Activated CD8-positive, alpha-beta memory T cell treated with anti-CD3 and anti-CD28 coated beads for 1 hour (primary cell): Measurements from ENCODE around the gene LSAMP.
A peak's percentile ranks its signal among the peaks of the same experiment; 100 is the strongest.
"Not testable (repeated sequence)": the region's sequence is repeated elsewhere in the genome, so short reads cannot be mapped to it uniquely, and the experiment has no call there.

Source experiments
- DNase-seq, 2 donors: peaks; one replicate each; pipeline ENCODE4 v3.0.0-alpha.2; 2020; ENCODE audit warnings: low read depth in 1 of 2; ENCODE audit errors: extremely low read depth in 1 of 2

LSAMP gene

DNA sequence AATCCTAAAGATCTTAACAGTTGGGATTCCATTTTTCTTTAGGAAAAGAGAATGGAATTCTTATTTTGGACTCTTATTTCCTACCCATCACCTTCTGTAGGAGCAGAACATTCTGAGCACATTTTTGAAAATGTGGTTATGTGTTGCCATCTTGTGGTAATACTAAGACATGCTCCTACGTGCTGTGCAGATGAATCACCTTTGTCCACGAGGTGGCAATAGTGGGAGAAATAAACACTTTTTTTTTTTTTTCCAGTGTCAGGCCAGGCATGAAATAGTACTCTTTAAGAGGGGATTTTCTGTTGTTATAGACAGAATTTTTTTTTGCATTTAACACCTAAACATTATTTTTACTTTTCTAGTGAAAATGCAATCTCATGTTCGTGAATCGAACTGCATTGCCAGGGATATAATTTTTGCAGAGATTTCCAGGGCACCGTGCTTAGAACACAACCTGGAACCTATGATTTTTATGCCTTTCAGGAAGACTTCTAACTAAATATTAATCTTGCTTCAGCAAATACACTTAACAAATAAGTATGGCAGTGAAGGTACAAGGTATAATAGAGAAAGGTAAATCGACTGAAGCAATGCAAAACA is 625.4 kb downstream of the LSAMP start:
- peak; percentile 14 to 24 for DNase-seq

DNA sequence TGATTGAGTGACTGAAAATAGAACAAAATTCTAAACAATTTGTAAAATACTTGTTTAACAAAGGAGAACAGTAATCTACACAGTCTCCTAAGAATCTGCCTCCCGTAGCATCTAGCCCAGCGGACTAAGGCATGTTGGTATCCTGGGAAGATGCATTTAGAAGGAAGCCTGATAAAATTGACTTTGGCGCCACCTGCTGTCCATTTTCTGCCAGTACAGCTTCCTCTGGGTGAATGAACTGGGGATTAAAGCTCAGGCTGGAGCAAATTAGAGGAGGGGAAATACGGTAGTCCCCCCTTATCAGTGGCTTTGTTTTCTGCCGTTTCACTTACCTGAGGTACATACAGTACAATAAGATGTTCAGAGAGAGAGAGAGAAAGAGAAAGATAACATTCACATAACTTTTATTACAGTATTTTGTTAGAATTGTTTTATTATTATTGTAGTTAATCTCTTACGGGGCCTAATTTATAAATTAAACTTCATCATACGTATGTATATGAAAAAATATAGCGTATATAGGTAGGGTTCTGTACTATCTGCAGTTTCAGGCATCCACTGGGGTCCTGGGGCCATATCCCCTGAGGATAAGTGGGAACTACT is 630.4 kb downstream of the LSAMP start:
- peak in 1 of 2 donors; percentile 50 for DNase-seq

DNA sequence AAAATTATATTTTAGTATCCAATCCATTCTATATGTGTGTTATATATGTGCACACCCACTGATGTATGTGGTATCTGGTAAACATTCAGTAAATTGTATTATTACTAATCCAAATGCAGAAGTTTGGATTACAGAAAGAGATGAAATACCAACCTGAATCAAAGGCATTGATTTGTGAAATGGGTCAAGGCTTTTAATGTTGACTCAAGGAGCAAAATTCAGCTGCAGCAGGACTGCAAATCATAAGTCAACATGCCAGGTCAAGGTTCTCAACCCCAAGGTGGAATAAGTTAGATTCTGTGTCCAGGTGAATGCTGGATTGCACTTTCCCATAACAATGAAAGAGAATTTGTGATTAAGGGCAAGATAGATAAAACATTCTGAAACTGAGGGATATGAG is 631.3 kb downstream of the LSAMP start:
- no peak for DNase-seq

DNA sequence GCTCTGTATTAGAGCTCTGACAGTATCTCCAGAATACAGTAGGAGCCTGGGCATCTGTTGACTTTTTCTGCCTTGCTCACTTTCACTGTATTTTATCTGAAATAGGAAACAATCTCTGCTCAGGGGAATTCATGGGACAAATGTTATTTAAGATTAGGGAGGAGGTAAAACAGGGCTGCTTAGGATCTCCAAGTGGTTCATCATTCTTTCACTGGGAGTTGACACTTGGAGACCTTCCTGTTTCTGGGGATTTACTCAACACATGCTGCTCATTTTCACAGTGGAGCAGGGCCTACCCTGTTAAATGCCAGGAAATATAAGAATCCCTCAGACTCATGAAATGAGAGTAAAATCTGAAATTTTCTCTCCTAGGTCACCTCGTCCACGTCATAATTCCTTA is 636.5 kb downstream of the LSAMP start:
- DNase-seq: no peak

DNA sequence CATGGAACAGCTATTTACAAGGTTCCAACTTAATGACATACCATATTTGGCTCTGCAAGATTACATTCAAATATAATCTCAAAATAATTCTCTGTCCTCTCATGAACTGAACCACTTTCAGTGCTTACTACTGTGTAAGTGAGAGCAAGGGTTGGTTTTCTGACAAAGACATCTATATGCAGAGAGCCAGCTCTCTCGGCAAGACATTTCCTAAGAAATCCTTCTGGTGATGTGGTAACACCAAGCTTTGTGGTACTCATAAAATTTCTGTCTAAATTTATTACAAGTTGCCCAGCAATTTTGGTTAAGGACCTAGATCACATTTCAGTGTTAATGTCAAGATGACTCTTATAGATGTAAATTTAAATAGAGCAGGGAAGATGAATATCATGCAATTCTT is 637.0 kb downstream of the LSAMP start:
- no peak for DNase-seq

DNA sequence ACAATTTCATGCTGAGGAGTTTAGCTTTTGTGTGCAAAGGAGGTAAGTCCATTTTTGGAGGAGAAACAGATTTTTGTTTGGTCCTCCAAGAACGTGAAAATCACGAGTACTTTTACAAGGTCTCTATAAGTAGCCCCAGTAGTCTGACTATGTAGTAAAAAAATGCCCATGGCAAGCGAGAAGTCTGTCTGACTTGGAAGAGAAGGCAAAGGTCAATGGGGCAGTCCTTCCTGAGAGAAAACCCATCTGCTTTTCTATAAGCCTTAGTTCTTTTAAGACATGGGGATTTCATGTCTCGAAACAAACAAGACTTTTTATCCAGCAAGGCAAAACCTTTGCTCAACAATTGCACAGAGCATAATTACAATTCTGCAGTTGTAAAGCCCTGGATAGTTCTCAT is 638.8 kb downstream of the LSAMP start:
- DNase-seq: no peak

DNA sequence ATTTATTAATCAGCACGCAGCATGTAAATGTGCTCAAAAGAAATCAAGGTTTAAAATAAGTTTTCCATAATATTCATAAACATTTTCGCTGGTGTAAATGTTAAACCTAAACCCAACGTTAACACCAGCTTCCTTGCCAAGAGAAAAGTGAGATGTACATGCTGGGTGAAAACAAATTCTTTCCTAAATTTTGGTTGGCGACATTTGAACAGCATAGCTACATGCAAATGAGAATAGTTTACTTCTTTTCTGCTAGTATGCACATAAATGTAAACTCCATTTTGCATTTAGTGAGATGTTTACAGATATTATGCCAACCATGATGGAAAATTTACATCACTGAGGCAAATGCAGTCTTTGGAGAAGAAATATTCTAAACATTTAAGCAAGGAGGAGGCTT is 639.8 kb downstream of the LSAMP start:
- DNase-seq: no peak

DNA sequence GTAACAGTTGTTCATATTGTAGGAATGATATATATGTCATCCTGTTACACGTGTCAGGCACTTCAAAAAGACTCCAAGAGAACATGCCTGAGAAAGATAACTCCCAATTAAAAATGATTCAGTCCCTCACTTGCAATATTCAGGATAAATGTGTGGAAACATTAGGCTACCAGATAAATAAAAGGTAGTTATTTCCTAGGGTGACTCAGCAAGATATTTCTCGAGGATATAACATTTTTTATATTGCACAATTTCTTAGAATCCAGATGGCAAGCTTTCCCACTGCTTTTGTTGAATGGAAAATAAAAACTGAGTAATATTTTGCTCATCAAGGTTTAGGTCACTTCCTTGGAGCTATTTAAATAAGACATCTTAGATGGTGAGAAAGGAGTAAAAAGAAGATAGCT is 640.6 kb downstream of the LSAMP start:
- no peak for DNase-seq

DNA sequence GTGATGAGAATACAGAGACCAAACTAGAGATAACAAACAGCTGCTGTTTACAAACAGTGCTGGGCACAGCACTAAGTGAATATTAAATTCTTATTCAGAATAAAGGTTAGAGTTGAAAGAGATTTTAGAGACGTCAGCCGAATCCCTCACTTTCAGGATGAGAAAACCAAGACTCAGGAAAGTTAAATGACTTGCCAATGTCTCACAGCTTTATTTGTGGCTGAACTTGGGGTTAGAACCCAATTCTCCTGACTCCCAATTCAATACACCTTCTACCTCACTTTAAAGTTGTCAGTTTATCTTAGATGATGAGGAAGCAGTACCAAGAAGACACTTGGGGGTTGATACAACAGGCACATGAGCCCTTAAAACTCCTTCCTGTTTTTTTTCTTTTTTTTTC is 641.1 kb downstream of the LSAMP start:
- no peak for DNase-seq

DNA sequence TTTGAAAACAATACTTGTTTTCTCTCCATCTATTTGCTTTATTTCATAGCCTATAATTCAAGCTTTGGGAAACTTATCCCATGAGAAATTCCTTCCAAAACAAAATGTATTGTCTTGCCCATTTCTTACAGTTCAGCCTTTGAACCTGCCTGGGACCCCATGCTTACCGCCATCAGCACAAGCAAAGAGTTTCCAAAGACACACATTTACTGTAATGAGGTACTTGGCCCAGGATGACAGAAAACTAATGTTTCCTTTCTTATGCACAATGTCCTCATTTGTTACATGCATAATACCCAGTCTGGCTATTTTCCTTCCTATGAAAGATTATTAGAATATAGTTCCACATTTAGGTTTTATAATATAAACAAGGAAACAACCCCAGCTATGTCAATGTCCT is 641.6 kb downstream of the LSAMP start:
- no peak for DNase-seq

DNA sequence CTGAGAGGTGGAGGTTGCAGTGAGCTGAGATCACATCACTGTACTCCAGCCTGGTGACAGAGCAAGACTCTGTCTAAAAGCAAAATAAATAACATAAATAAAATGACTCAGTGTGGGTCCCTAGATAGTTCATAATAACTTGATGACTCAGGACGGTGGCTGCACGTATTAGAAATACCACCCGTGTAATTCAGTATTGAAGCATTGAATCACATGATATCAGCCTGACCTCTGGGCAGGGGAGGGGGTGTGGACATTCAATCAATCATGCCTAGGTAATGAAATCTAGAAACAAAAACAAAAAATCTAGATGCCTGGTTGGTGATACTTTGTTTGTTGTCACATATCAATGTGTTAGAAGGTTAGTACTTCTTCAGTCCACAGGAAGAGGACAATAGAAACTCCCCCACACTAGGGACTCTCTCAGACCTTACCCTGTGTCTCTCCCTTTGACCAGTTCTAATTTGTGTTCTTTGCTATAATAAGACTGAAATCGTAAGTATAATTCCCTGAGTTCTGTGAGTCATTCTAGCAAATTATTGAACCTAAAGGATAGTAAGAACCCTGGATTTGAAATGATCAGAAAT is 644.7 kb downstream of the LSAMP start:
- DNase-seq: no peak

DNA sequence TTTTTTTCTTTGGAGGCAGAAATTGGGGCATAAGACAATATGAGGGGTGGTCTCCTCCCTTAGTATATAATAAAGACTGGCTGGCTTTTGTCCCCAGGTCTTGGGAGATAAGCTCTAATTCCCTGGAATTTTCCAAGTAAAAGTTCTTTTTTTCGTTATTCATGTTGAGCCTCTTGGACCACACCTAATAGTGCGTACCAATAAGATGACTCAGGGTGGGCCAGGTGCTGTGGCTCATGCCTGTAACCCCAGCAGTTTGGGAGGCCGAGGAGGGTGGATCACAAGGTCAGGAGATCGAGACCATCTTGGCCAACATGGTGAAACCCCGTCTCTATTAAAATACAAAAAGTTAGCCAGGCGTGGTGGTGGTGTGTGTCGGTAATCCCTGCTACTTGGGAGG is 645.2 kb downstream of the LSAMP start:
- not testable (repeated sequence) for DNase-seq

DNA sequence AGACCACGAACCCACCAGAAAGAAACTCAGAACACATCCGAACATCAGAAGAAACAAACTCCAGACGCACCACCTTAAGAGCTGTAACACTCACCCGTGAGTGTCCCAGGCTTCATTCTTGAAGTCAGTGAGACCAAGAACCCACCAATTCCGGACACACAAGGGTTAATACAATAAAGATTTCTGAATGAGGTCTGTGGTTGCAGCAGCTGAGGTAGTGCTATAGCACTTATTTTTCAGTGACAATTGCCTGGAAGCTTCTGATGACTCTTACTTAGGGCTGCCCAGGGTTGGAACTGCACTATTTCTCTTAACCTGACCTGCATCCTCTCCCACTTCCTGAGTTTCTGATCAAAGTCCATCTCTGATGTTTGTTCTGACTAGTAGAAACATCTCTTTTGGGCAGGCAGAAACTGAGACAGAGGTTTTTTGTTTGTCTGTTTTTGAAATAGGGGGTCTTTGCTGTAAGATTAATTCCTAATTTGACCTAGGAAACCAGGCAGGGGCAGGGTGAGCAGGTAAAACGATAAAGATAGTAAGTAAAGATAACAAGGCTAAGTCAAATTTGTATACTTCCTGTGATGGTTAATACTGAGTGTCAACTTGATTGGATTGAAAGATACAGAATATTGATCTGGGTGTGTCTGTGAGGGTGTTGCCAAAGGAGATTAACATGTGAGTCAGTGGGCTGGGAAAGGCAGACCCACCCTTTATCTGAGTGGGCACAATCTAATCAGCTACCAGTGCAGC is 652.9 kb downstream of the LSAMP start:
- DNase-seq: no peak

DNA sequence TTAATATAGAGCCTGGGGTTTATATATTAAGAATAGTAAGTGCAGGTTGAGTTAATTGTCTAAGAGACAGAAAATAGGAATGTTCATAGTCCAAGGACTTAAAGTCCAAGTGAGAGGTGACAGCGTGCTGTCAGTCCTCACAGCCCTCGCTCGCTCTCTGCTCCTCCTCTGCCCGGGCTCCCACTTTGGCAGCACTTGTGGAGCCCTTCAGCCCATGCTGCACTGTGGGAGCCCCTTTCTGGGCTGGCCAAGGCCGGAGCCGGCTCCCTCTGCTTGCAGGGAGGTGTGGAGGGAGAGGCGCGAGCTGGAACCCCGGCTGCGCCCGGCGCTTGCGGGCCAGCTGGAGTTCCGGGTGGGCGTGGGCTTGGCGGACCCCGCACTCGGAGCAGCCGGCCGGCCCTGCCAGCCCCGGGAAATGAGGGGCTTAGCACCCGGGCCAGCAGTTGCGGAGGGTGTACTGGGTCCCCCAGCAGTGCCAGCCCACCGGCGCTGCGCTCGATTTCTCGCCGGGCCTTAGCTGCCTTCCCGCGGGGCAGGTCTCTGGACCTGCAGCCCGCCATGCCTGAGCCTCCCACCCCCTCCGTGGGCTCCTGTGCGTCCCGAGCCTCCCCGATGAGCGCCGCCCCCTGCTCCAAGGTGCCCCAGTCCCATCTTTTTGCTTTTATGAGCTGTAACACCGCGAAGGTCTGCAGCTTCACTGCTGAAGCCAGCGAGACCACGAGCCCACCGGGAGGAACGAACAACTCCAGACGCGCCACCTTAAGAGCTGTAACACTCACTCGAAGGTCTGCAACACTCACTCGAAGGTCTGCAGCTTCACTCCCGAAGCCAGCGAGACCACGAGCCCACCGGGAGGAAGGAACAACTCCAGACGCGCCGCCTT is 653.8 kb downstream of the LSAMP start:
- DNase-seq: not testable (repeated sequence)

DNA sequence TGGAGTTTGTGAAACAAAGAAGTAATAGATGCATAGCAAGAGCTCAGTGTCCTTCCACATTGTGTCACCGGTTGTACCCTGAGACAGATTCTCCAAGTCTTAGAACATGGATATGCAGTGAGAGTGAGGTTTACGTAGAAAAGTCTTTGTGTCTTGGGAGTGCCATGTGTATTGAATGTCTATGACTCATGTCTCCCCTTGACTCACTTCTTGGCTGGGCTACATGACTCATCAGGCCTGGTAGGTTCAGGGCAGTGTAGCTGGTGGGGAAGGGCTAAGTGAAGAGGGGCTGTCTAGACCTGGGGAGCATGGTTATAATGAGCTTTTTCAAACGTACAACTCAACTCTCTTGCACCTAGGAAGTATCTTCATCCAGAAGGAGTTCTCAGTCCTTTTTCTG is 654.5 kb downstream of the LSAMP start:
- DNase-seq: no peak

DNA sequence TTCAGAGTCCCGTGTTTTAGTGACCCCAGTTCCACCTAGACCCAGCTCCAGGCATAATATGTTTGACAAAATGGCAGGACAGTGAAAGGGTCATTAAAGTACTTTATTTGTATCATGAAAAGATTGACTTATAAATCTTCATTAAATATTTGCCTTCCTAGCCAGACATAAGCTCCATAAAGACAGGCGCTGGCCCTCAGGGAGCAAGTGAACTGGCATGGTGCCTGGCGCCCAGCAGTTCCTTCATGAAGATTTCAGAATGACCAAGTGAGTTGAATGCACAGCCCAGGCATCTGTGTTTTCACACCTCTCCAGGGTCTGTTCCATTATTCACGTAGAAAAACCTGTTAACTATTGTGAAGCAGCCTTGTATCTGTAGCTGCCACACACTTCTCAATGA is 655.8 kb downstream of the LSAMP start:
- no peak for DNase-seq

DNA sequence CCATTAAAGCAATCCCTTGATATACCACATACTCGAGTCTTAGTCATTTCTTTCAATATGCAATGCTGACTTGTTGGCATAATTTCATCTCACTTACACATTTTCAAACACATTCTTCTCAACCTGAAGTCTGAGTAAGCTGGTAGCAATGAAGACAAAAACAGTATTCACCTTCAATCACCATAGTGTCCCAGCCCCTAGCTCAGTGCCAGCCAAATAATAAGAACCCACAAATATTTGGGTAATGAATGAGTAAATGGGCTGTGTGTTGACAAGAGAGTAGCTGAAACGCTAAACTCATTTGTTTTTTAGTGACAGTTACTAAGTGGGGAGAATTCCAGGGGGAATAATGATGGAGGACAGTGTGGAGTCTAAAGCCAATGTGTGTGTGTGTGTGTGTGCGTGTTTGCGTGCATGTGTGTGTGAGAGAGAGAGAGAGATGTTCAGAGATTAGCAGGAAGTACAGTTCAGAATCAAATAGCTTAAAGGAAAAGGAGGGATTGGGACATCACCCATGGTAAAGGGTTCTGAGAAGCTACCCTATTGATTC is 656.3 kb downstream of the LSAMP start:
- DNase-seq: no peak

DNA sequence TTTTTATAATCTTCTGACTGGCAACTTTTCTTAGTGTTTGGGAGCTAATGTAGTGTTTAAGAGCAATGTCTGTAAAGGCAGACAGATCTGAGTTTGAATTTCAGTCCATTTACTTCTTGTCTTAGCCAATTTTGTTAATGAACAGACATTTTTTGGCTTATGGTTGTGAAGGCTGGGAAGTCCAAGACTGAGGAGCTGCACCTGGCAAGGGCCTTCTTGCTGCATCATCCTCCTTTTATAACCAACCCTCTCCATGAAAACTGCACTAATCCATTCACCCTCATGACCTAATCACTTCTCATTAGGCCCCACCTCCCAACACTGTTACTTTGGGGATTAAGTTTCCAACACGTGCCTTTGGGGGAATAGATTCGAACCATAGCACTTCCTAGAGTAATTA is 657.5 kb downstream of the LSAMP start:
- DNase-seq: no peak

DNA sequence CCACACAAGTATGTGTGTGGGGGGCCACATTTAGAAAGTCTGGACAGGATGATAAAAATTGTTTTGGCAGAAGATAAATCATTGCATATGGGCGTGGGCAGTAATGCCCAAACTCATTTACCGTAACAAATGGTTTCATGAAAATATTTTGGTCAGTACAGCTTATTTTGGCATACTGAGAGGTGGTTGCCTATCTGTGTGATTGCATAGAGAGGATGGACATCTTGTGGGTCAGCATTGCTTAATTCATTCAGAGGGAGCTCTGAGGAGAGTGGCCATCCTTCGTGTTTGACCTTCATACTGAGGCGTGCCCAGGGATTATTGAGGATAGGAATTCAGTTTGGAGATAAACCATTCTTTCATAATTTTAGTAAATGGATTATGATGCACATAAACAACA is 659.5 kb downstream of the LSAMP start:
- DNase-seq: no peak

DNA sequence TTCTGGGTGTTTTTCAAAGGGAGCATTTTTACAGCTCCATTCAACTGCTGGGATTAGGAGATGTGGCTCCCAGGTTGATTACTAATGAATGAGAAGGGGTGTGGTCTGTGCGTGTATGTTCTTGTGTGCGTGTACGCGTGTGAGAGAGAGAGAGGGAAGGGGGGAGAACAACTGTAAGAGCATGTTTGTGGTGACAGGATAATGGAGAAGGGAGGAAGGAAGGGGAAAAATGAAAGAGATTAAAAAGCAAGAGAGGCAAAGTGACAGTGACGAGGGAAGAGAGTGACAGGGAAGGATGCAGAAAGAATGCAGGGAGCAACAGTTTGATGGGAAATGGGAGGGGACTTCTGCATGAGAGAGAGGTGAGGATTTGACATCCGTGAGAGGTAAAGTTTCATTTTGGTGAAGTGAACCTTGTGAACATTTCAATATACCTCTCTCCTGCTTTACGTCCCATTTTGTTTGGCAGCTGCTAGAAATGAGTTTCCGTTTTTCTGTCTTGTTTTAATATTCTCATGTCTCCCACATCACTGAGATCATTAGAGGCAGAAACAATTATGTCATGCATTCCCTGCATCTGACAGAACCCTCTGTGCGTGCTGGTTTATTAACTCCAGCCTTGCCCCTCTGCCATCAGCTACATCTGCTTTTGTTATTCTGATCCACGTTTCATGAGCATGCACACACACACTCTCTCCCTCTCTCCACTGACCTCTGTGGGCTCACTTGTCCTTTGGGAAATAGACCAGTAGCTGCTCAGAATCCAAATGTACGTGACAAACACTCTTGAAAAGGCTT is 660.3 kb downstream of the LSAMP start:
- no peak for DNase-seq
